GM12801 (cell line): Measurements from ENCODE around the gene SH2D6.

ENCODE experiments used
- TF ChIP-seq, protein P1 (sequence below): IDR thresholded peaks from one replicate; pipeline ENCODE4 v1.5.1; 2011; ENCODE audit warnings: control low read depth; ENCODE audit not compliant: insufficient read length; ENCODE audit errors: extremely low read depth

The SH2D6 gene

DNA sequence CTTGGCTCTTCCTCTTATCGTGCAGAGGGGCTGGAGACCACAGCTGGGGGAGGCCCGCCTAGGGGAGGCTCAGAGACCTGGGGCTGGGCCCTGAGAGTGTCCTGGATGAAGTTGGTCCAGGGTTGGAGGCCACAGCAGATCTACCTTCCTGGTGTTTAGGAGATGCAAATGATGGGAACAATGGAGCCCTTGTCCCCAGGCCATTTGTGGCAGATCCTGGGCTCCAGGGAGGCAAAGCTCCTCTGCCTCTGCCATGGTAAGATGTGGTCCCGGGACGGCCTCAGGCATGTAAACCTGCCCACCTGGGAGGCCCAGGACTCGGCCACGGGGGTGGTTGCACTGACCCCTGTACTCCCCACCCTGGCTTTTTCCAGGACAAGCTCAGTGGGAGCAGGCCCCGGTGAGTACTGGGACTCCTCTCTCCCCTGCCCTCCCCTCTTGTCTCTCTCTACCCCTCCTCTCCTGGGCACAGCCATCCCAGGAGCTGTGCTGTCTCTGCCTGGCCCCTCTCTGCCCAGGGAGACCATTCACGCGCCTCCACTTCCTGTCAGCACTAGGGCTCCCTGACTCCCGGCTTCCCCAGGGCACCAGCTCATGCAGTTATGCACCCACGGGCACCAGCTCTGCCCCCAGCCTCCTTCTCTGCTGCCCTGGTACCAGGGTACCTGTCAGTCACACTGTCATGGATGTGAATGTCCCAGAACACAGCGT is 10.9 kb downstream of the SH2D6 start:
- TF ChIP-seq, protein P1, sequence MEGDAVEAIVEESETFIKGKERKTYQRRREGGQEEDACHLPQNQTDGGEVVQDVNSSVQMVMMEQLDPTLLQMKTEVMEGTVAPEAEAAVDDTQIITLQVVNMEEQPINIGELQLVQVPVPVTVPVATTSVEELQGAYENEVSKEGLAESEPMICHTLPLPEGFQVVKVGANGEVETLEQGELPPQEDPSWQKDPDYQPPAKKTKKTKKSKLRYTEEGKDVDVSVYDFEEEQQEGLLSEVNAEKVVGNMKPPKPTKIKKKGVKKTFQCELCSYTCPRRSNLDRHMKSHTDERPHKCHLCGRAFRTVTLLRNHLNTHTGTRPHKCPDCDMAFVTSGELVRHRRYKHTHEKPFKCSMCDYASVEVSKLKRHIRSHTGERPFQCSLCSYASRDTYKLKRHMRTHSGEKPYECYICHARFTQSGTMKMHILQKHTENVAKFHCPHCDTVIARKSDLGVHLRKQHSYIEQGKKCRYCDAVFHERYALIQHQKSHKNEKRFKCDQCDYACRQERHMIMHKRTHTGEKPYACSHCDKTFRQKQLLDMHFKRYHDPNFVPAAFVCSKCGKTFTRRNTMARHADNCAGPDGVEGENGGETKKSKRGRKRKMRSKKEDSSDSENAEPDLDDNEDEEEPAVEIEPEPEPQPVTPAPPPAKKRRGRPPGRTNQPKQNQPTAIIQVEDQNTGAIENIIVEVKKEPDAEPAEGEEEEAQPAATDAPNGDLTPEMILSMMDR = no peak

DNA sequence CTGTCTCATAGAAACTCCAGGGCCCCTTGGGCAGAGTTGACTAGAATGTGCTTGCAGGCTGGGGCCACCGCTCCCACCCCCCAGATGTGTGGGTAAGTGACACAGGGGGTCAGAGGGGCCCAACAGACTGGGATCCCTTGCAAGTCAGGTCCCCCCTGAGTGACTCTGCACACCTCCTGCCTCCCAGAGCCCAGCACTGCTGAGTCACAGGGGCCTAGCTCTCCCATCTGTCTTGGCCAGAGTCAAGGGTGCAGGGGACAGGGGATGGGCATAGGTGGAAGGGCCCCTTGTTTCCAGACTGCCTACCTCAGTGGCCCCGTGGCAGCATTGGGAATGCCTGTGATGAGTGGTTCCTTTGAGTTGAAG is 11.4 kb downstream of the SH2D6 start:
- TF ChIP-seq, protein P1 = no peak

DNA sequence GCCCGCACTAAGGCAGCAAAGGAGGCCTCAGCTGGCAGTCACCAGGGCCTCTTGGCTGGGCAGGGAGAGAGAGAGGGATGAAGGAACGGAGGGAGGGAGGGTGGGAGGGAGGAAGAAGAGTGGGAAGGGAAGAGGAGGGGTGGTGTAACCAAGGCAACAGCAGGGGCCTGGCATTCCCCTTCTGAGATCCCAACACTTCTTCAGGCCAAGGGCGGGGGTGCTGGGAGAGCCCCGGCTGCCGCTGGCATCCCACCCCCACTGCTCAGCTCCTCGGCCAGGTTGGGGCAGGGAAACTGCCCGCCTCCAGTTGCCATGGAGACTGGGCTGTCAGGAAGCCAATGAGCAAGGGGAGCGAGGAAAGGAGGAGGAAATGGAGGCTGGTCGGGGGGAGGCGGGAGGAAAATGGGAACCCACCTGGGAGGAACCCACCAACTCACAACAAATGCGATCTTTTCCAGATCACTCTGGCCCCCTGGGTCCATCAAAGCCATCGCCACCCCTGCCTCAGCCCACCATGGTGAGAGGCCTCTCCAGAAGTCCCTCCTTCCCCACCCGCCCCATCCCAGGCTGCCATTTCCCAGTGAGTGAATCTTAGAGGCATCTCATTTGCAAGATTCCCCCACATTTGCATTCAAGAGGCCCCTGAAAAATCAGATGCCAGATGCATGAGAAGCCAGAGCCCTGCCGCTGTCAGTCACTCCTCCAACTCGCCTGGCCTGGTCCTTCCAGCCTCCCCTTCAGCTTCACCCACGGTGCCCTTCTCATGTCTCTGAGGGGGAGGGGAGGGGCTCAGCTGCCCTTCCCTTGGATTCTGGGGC is 12.4 kb downstream of the SH2D6 start:
- TF ChIP-seq, protein P1 = no peak

DNA sequence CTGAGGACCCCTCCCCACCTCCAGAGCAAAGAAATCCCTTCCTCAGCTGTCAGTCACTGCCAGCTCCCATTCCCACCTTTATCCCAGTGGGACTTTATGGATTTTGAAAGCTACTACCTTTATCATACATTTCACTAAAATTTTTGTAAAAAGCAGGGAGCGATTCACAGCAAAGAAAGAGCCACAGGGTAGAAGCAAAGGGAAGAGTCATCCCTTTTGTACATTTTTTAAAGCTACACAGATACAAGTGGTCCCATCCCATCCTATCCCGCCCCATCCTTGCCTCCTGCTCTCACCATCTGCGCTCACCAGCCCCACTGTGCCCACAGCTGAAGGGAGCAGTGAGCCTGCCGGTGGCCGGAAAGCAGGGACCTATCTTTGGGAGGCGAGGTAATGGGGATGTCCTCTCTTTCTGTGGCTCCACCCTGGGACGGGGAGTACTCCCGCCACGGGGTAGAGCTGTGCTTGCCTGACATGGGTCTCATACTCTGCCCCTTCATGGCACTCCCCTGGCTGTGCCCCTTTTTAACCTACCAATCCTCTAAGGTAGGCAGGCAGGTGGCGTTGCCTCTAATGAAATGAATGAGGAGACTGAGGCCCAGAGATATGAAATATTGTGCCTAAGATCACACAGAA is 13.2 kb downstream of the SH2D6 start:
- TF ChIP-seq, protein P1 = no peak

DNA sequence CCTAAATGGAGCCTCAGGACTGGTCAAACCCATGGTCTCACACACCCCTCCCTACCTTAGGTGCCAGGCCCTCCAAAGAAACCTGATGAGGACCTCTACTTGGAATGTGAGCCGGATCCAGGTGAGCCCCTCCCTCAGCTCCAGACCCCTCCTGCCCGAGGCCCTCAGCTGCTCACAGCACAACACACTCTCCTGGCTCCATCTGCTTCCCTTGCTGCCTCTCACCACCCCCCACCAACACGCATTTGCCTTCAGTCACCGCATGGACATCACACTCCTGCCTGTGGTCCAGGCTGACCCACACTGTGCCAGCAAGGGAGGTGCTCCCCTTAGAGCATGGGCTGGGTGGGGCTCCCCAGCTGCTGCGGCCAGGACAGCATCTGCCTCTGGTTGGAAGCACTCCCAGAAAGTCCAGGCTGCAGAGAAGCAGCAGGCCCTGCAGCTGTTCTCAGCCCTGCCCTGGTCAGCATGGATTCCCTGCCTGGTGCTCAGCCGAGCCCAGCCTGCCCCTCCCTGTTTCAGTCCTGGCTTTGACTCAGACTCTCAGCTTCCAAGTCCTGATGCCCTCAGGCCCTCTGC is 15.1 kb downstream of the SH2D6 start:
- TF ChIP-seq, protein P1 = no peak

DNA sequence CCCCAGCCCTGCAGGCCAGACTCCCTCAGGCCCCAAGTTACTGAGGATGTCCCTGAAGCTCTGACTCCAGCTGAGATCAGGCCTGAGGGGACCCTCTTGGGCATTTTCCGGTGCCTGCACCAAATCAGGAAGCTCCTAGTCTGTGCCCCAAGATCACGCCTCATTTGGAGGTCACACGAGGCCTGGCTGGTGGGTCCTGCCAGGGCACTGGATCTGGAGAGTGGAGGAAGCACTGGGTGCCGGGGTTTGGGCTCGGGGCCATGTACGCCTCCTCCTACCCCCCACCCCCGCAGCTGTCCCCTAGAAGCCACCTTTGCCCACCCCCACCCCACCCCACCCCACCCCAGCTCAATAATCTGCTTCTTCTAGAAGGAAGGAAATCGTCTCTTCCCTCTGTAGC is 16.2 kb downstream of the SH2D6 start:
- TF ChIP-seq, protein P1 = no peak
